Measurements from ENCODE around the gene ZNF521.

Gene ZNF521

DNA sequence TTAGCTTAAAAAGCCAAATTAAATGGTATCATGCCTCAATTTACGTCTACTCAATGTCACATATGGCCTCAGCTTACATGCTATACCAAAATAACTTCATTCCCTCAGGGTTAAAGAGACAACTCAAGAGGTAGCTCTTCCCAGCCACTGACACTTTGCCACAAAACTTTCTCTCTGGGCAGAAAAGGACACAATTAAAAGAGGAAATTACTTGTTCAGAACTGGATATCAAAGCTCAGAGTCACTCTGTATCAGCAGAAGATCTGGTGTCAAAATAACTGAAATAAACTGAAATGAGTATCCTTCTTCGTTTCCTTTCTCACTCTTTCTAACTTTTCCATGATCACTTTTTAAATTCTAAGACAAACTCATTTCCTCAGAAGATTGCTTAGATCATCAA, 108.7 kb downstream of the ZNF521 start:
- TF ChIP-seq, protein P1, sequence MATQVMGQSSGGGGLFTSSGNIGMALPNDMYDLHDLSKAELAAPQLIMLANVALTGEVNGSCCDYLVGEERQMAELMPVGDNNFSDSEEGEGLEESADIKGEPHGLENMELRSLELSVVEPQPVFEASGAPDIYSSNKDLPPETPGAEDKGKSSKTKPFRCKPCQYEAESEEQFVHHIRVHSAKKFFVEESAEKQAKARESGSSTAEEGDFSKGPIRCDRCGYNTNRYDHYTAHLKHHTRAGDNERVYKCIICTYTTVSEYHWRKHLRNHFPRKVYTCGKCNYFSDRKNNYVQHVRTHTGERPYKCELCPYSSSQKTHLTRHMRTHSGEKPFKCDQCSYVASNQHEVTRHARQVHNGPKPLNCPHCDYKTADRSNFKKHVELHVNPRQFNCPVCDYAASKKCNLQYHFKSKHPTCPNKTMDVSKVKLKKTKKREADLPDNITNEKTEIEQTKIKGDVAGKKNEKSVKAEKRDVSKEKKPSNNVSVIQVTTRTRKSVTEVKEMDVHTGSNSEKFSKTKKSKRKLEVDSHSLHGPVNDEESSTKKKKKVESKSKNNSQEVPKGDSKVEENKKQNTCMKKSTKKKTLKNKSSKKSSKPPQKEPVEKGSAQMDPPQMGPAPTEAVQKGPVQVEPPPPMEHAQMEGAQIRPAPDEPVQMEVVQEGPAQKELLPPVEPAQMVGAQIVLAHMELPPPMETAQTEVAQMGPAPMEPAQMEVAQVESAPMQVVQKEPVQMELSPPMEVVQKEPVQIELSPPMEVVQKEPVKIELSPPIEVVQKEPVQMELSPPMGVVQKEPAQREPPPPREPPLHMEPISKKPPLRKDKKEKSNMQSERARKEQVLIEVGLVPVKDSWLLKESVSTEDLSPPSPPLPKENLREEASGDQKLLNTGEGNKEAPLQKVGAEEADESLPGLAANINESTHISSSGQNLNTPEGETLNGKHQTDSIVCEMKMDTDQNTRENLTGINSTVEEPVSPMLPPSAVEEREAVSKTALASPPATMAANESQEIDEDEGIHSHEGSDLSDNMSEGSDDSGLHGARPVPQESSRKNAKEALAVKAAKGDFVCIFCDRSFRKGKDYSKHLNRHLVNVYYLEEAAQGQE (IDR thresholded peaks at IDR 0.05; ENCODE audit: low read depth) = no peak
- TF ChIP-seq ZBTB7A (IDR thresholded peaks at IDR 0.05; ENCODE audit: low read depth) (no peak), TAF1 (IDR thresholded peaks at IDR 0.05; ENCODE audit: low read depth) (no peak), RAD21 (IDR thresholded peaks at IDR 0.05; ENCODE audit: low read depth) (no peak), CEBPB (IDR thresholded peaks at IDR 0.05) (no peak), FOXM1 (IDR thresholded peaks at IDR 0.05; ENCODE audit: borderline replicate concordance, low read depth) (no peak)
- TF ChIP-seq, protein P2, sequence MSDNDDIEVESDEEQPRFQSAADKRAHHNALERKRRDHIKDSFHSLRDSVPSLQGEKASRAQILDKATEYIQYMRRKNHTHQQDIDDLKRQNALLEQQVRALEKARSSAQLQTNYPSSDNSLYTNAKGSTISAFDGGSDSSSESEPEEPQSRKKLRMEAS (IDR thresholded peaks at IDR 0.05) = no peak

DNA sequence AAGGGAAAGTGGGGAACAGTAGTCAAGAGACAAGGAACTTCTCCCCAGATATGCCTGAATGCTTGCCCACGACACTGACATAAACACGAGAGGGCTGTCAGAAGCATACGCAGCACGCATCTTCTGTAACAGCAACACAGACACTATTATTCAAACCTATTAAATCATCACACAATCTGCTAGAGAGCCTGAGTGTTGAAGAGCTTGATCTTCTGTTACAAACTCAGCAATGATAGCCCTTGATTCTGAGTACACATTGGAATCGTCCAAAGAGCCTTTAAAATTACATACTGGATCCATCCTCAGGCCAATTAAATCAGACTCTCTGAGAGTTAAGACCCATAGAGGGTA, 111.6 kb downstream of the ZNF521 start:
- no peak for TF ChIP-seq NFIC (IDR thresholded peaks at IDR 0.05)

DNA sequence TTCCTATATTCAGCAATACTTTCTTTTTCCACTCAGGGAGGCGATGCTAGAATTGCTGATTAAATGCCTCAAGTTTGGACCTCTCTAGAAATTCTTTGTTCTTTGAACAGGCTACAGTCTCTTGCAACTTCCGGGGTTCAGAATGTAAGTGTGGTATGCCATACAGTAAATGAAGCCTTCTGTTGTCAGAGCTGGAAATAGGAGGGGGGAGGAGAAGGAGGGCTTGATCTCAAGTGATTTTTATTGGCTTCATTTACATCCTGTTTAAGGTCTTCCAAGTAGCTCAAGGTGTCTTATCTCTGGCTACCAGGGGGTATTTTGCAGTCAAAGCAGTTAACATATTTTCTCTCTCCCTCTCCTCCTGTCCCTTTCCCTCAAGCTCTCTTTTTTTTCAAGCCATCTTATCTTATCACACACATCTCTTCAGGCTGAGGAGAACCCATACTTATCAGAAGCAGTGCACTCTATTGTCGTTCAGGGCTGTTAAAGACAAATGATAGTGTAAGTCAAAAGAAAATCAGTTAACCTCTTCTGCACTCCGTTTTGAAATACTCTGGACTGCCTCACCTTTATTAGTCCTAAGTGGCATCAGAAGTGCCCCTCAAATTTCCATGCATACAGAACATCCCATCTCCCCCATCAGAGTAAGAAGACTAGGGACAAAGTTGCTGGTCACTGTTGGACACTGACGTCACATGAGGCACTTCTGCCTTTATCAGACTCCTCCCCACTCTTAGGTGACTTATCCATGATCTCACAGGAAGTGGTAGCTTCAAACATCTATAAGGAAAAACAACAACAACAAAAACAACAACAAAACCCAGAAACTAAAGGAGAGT, 112.2 kb downstream of the ZNF521 start:
- TF ChIP-seq ZBTB7A (IDR thresholded peaks at IDR 0.05; ENCODE audit: low read depth) (no peak), RAD21 (IDR thresholded peaks at IDR 0.05; ENCODE audit: low read depth) (no peak), EGR1 (IDR thresholded peaks at IDR 0.05) (no peak), FOXM1 (IDR thresholded peaks at IDR 0.05; ENCODE audit: borderline replicate concordance, low read depth) (no peak), YY1 (IDR thresholded peaks at IDR 0.05; ENCODE audit: low read depth) (no peak), TAF1 (IDR thresholded peaks at IDR 0.05; ENCODE audit: low read depth) (no peak), EP300 (IDR thresholded peaks at IDR 0.05; ENCODE audit: borderline replicate concordance) (no peak), TCF12 (IDR thresholded peaks at IDR 0.05; ENCODE audit: low read depth) (no peak), TEAD4 (IDR thresholded peaks at IDR 0.05) (no peak)
- TF ChIP-seq, protein P1 (IDR thresholded peaks at IDR 0.05; ENCODE audit: low read depth) = no peak
- TF ChIP-seq, protein P3, sequence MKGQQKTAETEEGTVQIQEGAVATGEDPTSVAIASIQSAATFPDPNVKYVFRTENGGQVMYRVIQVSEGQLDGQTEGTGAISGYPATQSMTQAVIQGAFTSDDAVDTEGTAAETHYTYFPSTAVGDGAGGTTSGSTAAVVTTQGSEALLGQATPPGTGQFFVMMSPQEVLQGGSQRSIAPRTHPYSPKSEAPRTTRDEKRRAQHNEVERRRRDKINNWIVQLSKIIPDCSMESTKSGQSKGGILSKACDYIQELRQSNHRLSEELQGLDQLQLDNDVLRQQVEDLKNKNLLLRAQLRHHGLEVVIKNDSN (IDR thresholded peaks at IDR 0.05) = no peak

DNA sequence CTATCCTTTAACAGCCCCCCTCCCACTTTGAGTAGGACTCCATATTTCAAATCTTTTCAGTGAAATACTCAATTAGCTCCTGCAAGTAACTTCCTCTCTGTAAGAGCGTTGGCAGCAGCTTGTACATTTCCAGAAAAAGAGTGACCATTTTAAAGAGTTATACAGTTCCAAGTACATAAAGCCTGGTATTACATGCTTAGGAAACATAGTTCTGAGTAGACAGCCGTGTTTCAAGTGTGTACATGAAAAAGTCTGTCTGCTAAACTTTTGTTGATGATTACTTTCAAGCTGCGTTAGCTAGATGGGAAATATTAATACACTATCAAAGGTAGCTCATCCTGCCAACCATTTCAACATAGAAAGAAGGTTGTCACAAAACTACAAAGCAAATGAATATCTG, 112.8 kb downstream of the ZNF521 start:
- no peak for TF ChIP-seq NFIC (IDR thresholded peaks at IDR 0.05)
- no peak for TF ChIP-seq RAD21 (IDR thresholded peaks at IDR 0.05; ENCODE audit: low read depth)
- TF ChIP-seq YY1 (IDR thresholded peaks at IDR 0.05; ENCODE audit: low read depth) = no peak
- TF ChIP-seq, protein P3 (IDR thresholded peaks at IDR 0.05) = no peak
- TF ChIP-seq EP300 (IDR thresholded peaks at IDR 0.05; ENCODE audit: borderline replicate concordance) = no peak
- no peak for TF ChIP-seq EGR1 (IDR thresholded peaks at IDR 0.05)
- no peak for TF ChIP-seq TAF1 (IDR thresholded peaks at IDR 0.05; ENCODE audit: low read depth)
- TF ChIP-seq, protein P1 (IDR thresholded peaks at IDR 0.05; ENCODE audit: low read depth) = no peak
- TF ChIP-seq, protein P2 (IDR thresholded peaks at IDR 0.05) = no peak
- no peak for TF ChIP-seq TEAD4 (IDR thresholded peaks at IDR 0.05)
- no peak for TF ChIP-seq CREB1 (IDR thresholded peaks at IDR 0.05; ENCODE audit: low read depth)
- TF ChIP-seq FOXM1 (IDR thresholded peaks at IDR 0.05; ENCODE audit: borderline replicate concordance, low read depth) = no peak
